ENCODE results near the gene GLOD4.

- TF ChIP-seq, protein P1, sequence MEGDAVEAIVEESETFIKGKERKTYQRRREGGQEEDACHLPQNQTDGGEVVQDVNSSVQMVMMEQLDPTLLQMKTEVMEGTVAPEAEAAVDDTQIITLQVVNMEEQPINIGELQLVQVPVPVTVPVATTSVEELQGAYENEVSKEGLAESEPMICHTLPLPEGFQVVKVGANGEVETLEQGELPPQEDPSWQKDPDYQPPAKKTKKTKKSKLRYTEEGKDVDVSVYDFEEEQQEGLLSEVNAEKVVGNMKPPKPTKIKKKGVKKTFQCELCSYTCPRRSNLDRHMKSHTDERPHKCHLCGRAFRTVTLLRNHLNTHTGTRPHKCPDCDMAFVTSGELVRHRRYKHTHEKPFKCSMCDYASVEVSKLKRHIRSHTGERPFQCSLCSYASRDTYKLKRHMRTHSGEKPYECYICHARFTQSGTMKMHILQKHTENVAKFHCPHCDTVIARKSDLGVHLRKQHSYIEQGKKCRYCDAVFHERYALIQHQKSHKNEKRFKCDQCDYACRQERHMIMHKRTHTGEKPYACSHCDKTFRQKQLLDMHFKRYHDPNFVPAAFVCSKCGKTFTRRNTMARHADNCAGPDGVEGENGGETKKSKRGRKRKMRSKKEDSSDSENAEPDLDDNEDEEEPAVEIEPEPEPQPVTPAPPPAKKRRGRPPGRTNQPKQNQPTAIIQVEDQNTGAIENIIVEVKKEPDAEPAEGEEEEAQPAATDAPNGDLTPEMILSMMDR (IDR thresholded peaks at IDR 0.05; ENCODE audit: poor library complexity, severe bottlenecking): peak; percentile 96
- no peak for TF ChIP-seq EZH2 (IDR thresholded peaks at IDR 0.05; ENCODE audit: borderline replicate concordance, insufficient read depth, low read length, poor library complexity, severe bottlenecking)
- peak; percentile 33 for TF ChIP-seq TAF1 (IDR thresholded peaks at IDR 0.05; ENCODE audit: low read depth)
- no peak for TF ChIP-seq POLR2AphosphoS5 (IDR thresholded peaks at IDR 0.05)
- peak; percentile 99 for TF ChIP-seq SMC3 (conservative IDR thresholded peaks at IDR 0.05; ENCODE audit: poor library complexity)
- TF ChIP-seq RAD21 (conservative IDR thresholded peaks at IDR 0.05): peak; percentile 96
These were observed 12.8 kb upstream of the GLOD4 start for GRCh38 chr17:794876-795275.
